GM19468 (cell line): Measurements from ENCODE around the gene SLC16A12.
"Not testable (repeated sequence)": the region's sequence is repeated elsewhere in the genome, so short reads cannot be mapped to it uniquely, and the experiment has no call there.

Experiments
- ATAC-seq: cut with Tn5 transposase; IDR thresholded peaks from one replicate; pipeline ENCODE4 v1.9.1; 2021; ENCODE audit warnings: mild to moderate bottlenecking, moderate library complexity, moderate number of reproducible peaks; ENCODE audit not compliant: unreplicated experiment; ENCODE audit errors: extremely low read depth

SLC16A12 gene

DNA sequence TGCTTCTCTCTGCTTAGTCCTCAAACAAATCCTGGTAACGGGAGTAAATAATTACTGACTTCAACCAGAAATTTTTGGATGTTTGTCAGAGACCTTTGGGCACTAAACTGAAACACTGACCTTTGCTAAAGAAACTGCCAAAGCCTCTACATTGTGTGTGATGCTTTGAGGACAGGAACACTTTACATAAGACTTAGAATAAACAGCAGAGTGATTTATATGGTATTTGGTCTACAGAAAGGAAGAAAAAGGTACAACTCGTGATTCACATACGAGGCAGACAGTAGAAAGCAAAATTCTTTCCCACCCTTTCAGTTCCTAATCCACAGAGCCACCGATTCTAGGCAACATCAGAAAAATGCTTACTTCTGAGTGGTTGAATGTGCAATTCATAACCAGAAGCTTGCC is 59.8 kb downstream of the SLC16A12 start:
- no peak for ATAC-seq

DNA sequence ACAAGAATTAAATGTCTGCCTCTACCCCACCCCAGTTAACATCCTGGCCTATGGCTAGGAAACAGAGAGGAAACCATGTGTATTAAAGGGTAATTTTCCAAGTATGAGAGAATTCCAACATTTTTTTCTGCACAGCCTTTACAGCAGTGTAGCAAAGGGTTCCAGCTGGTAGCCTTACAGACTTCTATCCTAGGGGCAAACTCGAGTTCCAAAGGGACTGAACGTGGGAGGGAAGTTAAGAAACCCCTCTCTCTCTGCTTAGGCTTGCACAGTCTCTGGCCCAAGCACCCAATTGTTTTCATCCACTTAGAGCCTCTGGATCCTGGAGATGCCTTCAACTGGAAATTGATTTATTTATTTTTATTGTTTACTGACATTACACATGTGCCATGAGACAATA is 60.3 kb downstream of the SLC16A12 start:
- no peak for ATAC-seq

DNA sequence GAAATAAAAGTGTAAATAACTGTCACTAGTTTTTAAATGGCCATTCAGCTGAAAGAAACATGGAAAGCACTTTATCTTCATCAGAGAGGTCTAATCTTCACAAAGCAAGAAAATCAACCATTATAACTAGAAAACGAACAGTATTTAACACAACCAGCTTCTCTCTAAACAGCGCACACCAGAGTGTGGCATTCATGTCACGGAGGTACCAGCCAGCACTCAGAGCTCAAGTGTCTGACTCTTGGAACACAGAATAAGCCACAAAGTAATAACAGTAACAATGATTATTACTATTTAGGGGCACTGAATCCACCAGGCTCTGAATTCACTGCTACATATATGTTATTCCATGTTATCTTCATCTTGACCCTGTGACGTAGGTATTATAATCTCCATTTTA is 60.9 kb downstream of the SLC16A12 start:
- ATAC-seq, result no peak

DNA sequence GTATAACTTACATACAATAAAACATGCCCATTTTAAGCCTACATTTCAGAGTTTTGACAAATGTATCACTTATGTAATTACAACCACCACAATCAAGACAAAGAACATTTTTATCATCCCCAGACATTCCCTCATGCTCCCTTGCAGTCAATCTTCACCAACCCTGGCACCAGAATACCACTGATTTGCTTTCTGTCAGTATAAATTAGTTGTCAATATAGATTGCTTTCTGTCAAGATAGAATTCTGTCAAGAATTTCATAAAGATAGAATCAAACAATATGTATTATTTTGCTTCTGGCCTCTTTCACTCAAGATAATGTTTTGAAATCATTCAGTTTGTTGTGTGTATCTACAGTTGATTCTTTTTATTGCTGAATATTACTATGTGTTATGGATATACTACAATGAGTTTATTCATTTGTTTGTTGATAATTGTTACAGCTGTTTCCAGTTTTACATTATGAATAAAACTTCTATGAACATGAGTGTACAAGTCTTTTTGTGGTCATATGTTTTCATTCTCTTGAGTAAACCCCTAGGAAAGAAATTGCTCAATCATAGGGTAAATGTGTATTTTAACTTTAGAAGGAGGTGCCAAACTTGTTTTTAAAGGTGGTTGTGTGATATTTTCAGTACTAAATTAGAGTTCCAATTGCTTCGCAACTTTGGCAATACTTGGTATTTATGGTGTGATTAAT is 64.1 kb downstream of the SLC16A12 start:
- no peak for ATAC-seq

DNA sequence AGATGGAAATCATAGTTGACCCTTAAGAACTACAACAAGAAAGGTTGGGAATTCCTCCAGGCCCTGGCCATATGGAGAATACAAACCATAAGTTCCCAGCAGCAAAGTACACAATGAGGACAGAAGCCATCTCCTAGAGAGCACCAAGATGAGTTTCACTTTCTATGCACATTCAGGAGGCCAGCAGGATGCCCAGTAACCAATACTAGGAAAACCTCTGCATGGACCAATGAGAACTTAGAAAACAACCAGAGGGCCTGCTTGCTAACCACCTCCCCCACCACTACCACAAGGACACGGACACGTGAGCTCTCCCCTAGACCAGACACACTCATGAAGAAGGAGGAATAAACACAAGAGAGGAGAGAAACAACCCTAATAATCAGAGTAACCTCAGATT is 64.8 kb downstream of the SLC16A12 start:
- no peak for ATAC-seq

DNA sequence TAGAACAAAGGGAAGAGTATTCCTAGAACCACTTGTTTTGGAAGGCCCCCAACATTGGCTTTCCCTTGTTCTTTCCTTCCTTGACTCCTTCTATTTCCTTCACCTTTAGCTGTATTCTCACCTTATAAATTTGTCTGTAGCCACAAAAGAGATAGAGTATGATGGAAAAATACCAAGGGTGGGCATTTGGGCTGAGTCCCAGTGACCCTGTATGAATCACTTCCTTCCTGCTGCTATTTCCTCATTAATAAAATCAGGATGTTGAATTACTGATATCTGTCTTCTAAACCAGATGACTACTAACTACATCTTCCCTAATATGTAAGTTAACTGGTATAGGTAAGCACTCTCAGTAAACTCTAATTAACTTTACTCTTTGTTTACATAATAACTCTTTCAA is 65.9 kb downstream of the SLC16A12 start:
- no peak for ATAC-seq

DNA sequence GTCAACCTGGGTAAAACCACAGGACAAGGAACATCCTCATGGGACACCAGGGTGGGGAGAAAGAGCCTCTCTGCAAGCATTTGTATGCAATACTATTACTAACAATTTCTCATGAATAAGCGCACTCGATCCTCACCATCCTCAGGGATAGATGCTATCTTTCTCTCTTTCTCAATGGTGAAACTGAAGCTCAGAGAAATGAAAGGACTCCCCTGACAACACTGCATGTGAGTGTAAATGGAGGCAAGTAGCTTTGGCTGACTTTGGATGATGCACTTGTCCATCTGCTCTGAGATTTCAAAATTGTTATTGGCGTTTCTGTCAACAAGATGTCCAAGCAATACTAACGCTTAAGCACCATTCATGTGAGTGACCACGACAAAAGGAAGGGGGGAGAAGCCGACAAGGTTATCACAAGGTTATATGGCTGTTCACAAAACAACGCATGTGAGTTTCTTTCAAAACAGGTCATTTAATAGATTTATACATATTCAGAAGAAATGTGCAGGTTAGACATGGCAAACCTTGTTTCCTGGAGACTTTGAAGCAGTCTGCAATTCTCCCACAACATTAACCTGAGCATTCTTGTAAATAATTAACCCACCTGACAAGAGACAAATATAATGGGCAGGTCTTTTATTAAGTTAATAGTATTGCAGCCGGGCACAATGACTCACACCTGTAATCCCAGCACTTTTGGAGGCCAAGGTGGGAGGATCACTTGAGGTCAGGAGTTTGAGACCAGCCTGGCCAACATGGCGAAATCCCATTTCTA is 67.0 kb downstream of the SLC16A12 start:
- no peak for ATAC-seq

DNA sequence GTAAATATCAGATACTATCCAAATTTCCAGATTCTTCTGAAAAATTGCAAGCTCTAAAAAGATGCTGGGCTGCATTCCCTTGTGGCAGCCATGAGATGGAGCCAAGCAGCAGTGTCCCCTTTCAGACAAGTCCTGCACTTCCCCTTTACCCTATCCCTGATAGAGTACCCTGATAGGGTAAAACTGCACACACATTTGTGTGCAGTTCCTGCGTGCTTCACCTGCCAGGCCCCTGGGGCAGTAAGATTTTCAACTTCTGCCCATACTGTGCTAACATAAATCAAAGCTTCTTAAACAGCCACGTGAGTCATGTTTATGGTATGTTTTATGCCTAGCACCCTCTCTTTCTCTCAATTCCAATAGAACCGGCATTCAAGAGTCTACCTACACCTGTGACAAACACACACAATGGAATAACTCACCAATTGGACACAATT is 68.8 kb downstream of the SLC16A12 start:
- ATAC-seq, result no peak

DNA sequence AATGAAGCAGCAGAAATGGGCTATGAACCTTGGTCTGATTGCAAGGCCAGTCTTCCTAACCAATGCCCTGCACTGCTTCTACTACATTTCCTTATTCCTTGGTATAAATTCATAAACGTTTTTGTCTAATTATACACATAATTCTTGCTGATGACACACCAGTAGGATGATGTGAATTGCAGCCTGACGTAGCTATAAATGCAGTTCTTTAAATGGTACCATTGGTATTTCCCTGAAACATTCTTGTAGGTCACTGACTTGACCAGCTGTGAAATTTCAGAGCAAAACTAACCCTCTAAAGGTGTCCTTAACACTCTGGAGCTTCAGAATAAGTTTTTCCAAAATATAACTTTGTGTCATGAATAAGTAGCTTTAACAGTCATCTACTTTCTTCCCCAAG is 70.2 kb downstream of the SLC16A12 start:
- ATAC-seq, result no peak

DNA sequence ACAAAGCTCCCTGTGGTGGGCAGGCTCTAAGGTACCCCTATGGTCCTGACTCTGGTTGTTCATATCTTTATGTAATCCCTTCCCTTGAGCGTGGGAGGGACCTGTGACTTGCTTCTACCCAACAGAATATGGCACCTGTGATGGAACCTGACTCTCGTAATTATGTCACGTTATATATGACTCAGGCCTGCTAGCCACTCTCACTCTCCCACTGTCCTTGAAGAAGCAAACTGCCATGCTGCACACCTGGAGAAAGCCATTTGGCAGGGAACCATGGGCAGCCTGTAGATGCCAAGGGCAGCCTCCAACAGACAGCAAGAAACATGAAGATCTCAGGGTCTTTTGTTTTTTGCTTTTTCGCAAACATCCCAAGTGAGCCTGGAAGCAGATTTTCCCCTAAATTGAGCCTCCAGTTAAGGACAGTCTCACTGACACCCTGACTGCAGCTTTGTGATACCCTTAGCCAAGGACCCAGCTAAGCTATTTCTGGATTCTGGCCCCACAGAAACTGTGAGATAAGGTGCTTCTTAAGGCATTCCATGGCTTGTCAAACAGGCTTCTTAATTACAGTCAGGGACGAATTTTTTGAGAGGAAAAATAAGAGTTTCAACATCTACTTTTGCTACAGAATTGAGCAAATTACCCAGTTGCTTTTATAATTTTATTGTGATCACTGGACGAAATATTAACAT is 71.4 kb downstream of the SLC16A12 start:
- no peak for ATAC-seq

DNA sequence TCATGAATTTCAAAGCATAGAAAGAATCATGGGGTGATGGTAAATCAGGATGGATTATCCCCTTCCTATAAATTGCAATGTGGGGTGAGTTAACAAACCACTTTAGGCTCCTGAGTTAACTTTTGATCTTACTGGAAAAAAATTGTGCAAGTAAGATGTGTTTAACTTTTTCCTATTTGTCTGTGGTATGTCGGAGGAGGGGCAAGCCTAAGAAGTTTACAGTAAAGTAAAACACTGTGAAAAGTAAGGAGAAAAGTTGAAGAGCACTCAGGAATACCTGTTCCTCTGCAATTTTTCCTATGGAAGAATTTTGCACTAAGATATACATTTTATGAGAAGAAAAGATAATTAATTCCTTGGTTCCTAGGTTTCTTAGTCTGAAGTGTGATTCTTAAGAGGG is 76.6 kb downstream of the SLC16A12 start:
- ATAC-seq, result no peak

DNA sequence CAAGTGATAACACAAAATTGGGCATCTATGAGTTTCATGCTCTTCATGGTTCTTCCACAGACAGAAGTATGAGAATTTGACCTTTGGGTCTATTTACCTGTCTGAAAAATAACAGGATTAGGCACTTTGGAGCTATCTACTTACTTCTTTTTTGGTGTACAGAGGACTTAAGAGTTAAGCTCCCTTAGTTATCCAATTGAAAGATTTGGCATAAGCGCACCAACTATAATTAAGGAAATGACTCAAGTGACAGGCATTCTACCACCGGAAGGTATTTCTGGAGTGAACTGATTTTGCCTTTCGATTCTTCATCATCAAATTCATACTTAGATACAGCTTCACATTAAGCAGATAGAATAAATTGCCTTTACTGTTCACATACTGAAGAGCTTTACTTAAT is 77.1 kb downstream of the SLC16A12 start:
- no peak for ATAC-seq

DNA sequence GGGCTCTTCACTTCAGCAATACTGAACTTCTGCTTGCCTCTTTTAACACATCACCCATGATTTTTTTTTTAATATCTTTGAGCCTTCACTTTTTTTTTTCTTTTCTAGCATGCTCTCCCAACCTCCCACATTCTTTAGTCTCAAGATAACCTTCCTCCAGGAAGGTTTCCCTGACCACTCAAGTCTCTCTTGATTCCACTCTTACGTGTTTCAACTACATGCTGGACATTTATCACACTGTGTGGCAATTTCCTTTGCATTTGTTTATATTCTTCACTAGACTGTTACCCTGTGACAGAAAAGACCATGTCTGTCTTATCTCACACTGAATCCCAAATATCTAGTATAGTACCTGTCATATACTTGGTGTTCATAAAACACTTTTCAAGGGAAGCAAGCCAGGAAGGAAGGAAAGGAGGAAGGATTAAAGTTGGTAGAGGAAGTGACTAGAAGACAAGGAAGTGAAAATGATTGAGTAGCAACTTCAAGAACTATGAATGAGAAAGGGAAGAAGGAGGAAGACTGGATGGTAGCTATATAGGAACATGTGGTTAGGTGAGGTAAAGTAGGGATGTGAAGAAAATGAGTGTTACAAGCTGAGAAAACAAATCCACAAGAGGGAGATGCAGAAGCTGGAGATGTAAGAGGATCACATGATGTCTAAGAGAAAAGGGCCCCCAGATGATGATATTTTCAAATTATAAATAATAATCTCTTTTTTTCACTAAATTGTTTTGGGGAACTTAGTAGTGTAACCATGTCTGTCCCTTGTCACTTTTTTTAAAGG is 80.6 kb downstream of the SLC16A12 start:
- no peak for ATAC-seq

DNA sequence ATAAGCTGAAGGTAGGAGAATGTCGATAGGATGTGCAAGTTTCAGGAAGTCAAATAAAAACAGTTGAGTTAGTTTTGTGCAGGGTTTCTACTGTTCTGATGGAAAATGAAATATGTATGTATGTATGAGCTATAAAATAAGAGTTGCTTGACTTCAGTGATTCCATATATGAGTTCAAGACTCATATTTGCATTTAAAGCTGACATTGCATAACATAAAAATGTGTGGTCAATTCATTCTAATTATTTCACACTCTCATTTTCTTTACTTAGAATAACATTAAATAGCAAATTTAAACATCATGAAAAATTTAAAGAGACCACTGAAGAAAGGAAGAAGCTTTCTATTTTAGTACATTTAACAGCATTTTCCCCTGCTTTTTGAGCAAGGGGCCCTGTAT is 83.2 kb downstream of the SLC16A12 start:
- ATAC-seq, result no peak

DNA sequence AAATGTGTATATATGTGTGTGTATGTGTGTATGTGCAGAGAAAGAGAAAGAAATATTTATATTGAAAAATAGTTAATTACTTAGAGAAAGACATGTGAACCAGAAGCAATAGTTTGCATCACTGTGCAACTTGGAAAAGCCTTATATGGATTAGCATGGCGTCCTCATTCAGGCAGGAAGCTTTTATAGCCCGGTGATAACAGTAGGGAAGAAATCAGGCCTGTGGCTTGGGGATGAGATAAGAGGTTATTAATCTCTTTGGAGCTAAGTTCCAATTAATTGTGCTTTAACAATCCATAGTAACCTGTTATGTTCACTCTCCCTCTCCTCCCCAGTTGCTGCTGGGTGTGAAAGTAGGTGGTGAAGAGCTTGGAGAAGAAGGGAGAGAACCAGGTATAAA is 84.5 kb downstream of the SLC16A12 start:
- ATAC-seq, result no peak

DNA sequence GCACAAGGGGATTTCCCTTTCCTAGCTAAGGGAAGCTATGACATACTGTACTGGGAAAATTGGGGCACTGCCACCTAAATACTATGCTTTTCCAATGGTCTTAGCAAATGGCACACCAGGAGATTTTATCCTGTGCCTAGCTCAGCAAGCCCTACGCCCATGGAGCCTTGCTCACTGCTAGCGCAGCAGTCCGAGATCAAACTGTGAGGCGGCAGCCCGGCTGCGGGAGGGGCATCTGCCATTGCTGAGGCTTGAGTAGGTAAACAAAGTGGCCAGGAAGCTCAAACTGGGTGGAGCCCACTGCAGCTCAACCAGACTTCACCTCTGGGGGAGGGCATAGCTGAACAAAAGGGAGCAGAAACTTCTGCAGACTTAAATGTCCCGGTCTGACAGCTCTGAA is 90.6 kb downstream of the SLC16A12 start:
- not testable (repeated sequence) for ATAC-seq

DNA sequence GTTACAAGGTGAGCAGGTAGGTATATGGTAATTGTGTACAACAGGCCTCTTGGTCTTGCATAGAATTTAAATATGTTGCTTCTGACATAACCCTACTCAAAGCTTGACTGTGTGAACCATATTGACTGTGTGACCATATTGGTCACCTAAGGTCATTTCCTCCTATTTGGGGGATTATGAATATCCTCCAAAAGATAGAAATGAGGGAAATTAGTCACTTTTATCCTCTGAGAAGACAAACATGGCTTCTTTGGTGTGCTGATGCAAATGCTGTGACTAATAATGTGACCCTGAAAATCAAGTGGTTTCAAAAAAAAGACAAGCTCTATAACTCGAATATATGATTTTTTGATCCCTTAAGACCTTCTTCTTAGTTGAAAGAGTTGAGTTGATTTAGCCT is 93.1 kb downstream of the SLC16A12 start:
- no peak for ATAC-seq

DNA sequence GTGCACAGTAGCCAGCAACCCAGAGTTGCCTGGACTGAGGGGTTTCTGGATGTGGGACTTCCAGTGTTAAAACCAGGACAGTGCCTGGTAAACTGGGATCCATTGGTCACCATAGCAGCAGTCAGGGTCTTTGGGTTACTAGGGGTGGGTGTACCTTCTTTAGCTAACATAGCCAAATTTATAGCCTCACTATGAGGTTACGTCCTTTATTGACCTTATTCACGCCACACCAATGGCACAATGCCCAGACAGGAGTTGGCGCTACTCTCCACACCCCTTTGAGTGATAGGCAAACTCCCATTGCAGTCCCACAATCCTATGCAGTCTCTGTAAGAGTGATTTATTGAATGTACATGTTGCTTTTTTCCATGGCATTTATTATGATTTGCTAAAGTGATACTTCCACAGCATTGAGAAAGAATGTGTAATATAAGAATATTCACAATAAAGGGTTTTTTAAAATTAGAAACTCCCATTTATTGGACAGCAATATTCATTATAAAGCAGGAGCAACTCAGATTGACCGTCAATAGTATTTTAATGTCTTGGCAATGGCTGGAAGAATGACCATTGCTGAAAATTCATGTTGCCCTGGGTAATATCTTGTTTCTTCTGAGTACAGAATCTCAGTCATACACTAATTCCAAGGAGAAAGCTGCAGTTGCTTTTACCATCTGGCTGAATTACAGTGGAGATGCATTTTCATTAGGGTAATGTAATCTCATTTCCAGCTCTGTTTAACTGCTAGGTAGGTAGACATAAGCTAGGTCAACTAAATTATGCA is 95.0 kb downstream of the SLC16A12 start:
- no peak for ATAC-seq

DNA sequence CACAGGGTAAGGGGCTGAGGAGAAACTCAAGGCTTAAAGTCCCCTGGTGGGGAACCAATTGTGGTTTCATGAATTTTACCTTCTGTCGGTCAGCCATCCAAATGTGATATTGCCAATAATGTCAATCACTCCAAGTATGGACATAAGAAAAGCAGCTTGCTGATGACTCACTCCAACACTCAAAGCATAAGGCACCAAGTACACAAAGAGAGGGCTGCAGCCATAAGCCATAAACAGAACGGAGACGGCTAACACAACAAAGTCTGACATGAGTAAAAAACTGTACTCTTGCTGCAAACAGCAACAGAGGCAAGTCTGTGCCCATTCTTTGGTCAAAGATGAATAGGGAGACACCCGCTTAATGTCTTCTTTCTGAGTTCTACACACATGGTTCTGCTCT is 96.9 kb downstream of the SLC16A12 start:
- no peak for ATAC-seq

DNA sequence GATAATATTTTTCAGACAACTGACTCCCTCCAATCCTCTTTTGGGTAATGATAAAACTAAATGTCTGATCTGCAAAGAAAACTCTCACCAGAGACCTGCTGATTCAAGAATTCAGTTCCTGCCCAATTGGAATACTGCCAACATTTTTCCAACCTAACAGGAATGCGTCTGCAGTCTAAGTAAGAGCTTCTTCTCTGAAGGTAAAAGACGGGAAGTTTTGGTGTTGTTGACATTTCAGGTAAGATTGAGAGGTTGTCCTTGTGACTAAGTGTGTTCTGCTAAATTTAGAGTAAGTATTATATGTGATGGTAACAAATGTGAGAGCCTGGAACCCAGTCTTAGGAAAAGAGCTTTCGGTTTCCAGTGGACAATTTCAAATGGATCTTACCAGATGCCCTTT is 103.4 kb downstream of the SLC16A12 start:
- ATAC-seq, result no peak
